Neuronal stem cell (in vitro differentiated cells): ENCODE results near the gene RAP1GAP2.

Experiments
- DNase-seq: peaks from one replicate; pipeline ENCODE4 v3.0.0-alpha.2; 2013; ENCODE audit warnings: low spot score
- H2AFZ ChIP-seq: one replicate; pipeline ENCODE4 v1.6.1; 2013; ENCODE audit warnings: mild to moderate bottlenecking, low read length, inconsistent platforms
- H2AK5ac ChIP-seq: 2 replicates; pipeline ENCODE4 v1.6.1; 2013; ENCODE audit warnings: low read depth, mild to moderate bottlenecking, inconsistent platforms, low read length, moderate library complexity, mixed read lengths
- H2BK120ac ChIP-seq: 2 replicates; pipeline ENCODE4 v1.6.1; 2013; ENCODE audit warnings: low read depth, mild to moderate bottlenecking, inconsistent platforms, low read length, moderate library complexity, mixed read lengths
- H2BK12ac ChIP-seq: one replicate; pipeline ENCODE4 v1.6.1; 2013; ENCODE audit warnings: low read length, inconsistent platforms
- H2BK15ac ChIP-seq: 2 replicates; pipeline ENCODE4 v1.6.1; 2013; ENCODE audit warnings: mild to moderate bottlenecking, low read length, inconsistent platforms, mixed read lengths
- H2BK5ac ChIP-seq: one replicate; pipeline ENCODE4 v1.6.1; 2013; ENCODE audit warnings: inconsistent platforms, mild to moderate bottlenecking, low read length, moderate library complexity
- H3K14ac ChIP-seq: one replicate; pipeline ENCODE4 v1.6.1; 2013; ENCODE audit warnings: low read length, inconsistent platforms
- H3K18ac ChIP-seq: 2 replicates; pipeline ENCODE4 v1.6.1; 2013; ENCODE audit warnings: low read length, inconsistent platforms
- H3K23ac ChIP-seq: 2 replicates; pipeline ENCODE4 v1.6.1; 2013; ENCODE audit warnings: low read depth, mild to moderate bottlenecking, mixed read lengths, low read length, inconsistent platforms; ENCODE audit not compliant: poor library complexity
- H3K27ac ChIP-seq: replicated peaks from 3 replicates; pipeline ENCODE4 v1.5.1; 2013; ENCODE audit warnings: low read length, inconsistent platforms
- H3K27me3 ChIP-seq, 3 experiments: 2 replicates each; pipeline ENCODE4 v1.6.1; 2013; ENCODE audit warnings: low read length in 3 of 3, mild to moderate bottlenecking in 2 of 3, inconsistent platforms in 1 of 3, low read depth in 1 of 3, mixed read lengths in 1 of 3, moderate library complexity in 1 of 3; ENCODE audit not compliant: control insufficient read depth in 3 of 3, insufficient read depth in 3 of 3
- H3K36me3 ChIP-seq, 2 donors: replicated peaks in 1 of 2; 2 replicates each; pipeline ENCODE4 v1.6.1; 2013; ENCODE audit warnings: low read length in 2 of 2; ENCODE audit not compliant: control insufficient read depth in 2 of 2, insufficient read depth in 2 of 2
- H3K4ac ChIP-seq: 2 replicates; pipeline ENCODE4 v1.6.1; 2013; ENCODE audit warnings: inconsistent platforms, mild to moderate bottlenecking, low read length, moderate library complexity
- H3K4me1 ChIP-seq, 2 donors: 1 replicate in 1 of 2; 2 replicates in 1 of 2; pipeline ENCODE4 v1.6.1; 2013; ENCODE audit warnings: low read length in 2 of 2, low read depth in 1 of 2; ENCODE audit not compliant: control insufficient read depth in 2 of 2, insufficient read depth in 1 of 2
- H3K4me2 ChIP-seq: one replicate; pipeline ENCODE4 v1.6.1; 2013; ENCODE audit warnings: mild to moderate bottlenecking, low read length, inconsistent platforms; ENCODE audit not compliant: insufficient read depth, poor library complexity, severe bottlenecking
- H3K4me3 ChIP-seq, 2 donors: 2 replicates each; pipeline ENCODE4 v1.5.1; 2013; ENCODE audit warnings: low read length in 2 of 2, mild to moderate bottlenecking in 2 of 2, inconsistent platforms in 1 of 2, moderate library complexity in 1 of 2
- H3K79me1 ChIP-seq: one replicate; pipeline ENCODE4 v1.6.1; 2013; ENCODE audit warnings: low read depth, mild to moderate bottlenecking, inconsistent platforms, low read length, moderate library complexity
- H3K9ac ChIP-seq: one replicate; pipeline ENCODE4 v1.6.1; 2013; ENCODE audit warnings: mild to moderate bottlenecking, low read depth, low read length, inconsistent platforms; ENCODE audit not compliant: poor library complexity
- H3K9me3 ChIP-seq, 2 donors: replicated peaks in 1 of 2; 2 replicates each; pipeline versions ENCODE3 to v1.6.1; 2013; ENCODE audit warnings: low read length in 2 of 2, mild to moderate bottlenecking in 2 of 2, inconsistent platforms in 1 of 2, low read depth in 1 of 2, mixed read lengths in 1 of 2, moderate library complexity in 1 of 2; ENCODE audit not compliant: control insufficient read depth in 2 of 2, insufficient read depth in 1 of 2
- H4K8ac ChIP-seq: one replicate; pipeline ENCODE4 v1.6.1; 2013; ENCODE audit warnings: low read depth, mild to moderate bottlenecking, inconsistent platforms, low read length, moderate library complexity
- H4K91ac ChIP-seq: one replicate; pipeline ENCODE4 v1.6.1; 2013; ENCODE audit warnings: low read length, low read depth, mild to moderate bottlenecking, inconsistent platforms; ENCODE audit not compliant: poor library complexity
- WGBS, 2 donors: extraction: QIAGEN DNeasy Blood & Tissue Kit; methylation state at CpG; one replicate each; pipeline ENCODE4 v1.1.7; 2013; ENCODE audit warnings: missing lambda C conversion rate in 2 of 2, mixed read lengths in 1 of 2; ENCODE audit not compliant: insufficient read length in 2 of 2, insufficient replicate concordance in 1 of 2; ENCODE audit errors: extremely low coverage in 2 of 2; 5-methylcytosine and 5-hydroxymethylcytosine counted together

The RAP1GAP2 gene

DNA sequence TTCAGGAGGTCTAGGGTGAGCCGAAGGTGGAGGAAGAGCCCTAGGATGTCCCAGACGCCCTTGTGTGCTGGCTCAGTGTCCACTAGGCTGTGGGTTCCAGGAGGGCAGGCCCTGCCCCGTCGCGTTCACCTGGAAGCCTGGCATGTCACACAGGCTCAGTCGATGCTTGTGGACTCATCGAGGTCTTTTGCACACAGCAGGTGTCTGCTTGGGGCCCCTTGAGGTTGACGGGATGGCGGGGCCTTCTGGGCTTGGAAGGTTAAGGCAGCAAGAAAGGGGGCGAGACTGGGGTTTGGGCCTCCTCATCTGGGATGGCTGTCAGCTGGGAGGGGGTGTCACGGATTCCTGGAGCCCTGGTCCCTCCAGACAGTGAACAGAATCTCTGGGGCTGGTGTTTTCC, 1.9 kb downstream of the RAP1GAP2 start:
- H3K27ac ChIP-seq: no peak overlapping the region
- peaks cover 0 to 28% (median 3%) of the 10 kb centered on the region in 3 experiments for H3K27me3 ChIP-seq

DNA sequence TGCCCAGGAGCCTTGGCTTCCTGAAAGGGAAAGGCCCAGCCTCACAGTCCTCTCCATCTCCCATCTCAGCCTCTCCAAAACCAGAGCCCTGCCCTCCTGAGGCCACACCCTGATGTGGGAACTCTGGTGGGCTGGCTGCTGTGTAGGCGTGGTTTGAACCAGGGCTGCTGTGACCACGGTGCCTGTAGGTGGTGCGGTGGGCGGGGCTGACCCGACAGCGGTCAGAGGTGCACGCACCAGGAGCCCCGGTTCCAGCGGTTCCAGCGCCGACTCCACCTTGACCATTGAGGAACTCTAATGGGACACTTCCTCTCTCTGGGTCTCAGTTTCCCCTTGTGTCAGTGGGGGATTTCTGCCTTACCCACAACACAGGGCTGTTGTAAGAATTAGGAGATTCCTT, 2.4 kb downstream of the RAP1GAP2 start:
- Histone ChIP-seq H2BK120ac (no peak overlapping the region), H3K27ac (no peak overlapping the region), H3K27me3 (peaks cover 0 to 28% (median 3%) of the 10 kb centered on the region in 3 experiments), H3K4me1 (peaks cover 0 to 12% of the 10 kb centered on the region in 2 donors), H2AK5ac (no peak overlapping the region), H2AFZ (no peak overlapping the region), H3K4me3 (peak overlapping the region in 1 of 2 donors; percentile 28), H3K9ac (no peak overlapping the region), H2BK12ac (no peak overlapping the region), H2BK15ac (no peak overlapping the region), H3K23ac (no peak overlapping the region), H3K9me3 (peaks cover 0 to 1% of the 10 kb centered on the region in 2 donors), H2BK5ac (no peak overlapping the region), H3K36me3 (no peaks in the 10 kb centered on the region), H4K91ac (no peak overlapping the region), H3K79me1 (peaks cover 6% of the 10 kb centered on the region), H3K4ac (no peak overlapping the region), H3K14ac (no peak overlapping the region), H3K4me2 (no peak overlapping the region), H4K8ac (no peak overlapping the region), H3K18ac (no peak overlapping the region)
- WGBS, 2 donors: no CpG with 5 or more reads among the region's 11 CpGs
- no peak for DNase-seq

More for the DNA sequence above, 1.9 kb downstream of the RAP1GAP2 start:
- Histone ChIP-seq H4K91ac (no peak overlapping the region), H2BK5ac (peak overlapping the region; percentile 48), H2BK15ac (peak overlapping the region; percentile 91), H2AK5ac (peak overlapping the region; percentile 99), H3K36me3 (no peaks in the 10 kb centered on the region), H3K9me3 (peaks cover 0 to 1% of the 10 kb centered on the region in 2 donors), H3K14ac (peak overlapping the region; percentile 6), H3K4me2 (no peak overlapping the region), H3K4me3 (no peak overlapping the region), H3K4me1 (peaks cover 0 to 12% of the 10 kb centered on the region in 2 donors), H3K4ac (no peak overlapping the region), H3K23ac (no peak overlapping the region), H2BK120ac (no peak overlapping the region), H3K79me1 (peaks cover 6% of the 10 kb centered on the region), H2AFZ (no peak overlapping the region), H3K18ac (peak overlapping the region; percentile 74), H2BK12ac (peak overlapping the region; percentile 58), H3K9ac (no peak overlapping the region), H4K8ac (no peak overlapping the region)
- no CpG with 5 or more reads among the region's 11 CpGs for WGBS, 2 donors
- no peak for DNase-seq

DNA sequence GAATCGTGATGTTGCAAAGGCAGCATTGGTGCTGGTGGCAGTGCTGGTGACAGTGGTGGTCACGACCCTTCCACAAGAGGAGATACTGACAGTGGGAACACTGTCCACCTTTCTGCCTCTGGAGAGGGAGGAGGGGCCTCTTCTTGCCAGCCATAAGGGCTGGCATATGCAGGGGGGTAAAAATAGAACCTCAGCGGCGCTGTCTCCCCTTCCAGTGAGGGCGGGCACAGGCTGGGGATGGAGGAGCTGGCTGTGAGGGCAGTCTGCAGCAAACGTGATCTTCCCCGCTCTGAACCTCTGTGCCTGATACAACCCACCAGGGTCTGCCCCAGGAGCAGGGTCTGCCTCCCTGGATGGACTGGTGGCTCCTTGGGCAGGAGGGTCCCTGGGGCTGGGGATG, 3.4 kb downstream of the RAP1GAP2 start:
- Histone ChIP-seq H3K27me3 (peaks cover 0 to 34% (median 3%) of the 10 kb centered on the region in 3 experiments), H3K4me2 (no peak overlapping the region), H2AK5ac (peak overlapping the region; percentile 30)

DNA sequence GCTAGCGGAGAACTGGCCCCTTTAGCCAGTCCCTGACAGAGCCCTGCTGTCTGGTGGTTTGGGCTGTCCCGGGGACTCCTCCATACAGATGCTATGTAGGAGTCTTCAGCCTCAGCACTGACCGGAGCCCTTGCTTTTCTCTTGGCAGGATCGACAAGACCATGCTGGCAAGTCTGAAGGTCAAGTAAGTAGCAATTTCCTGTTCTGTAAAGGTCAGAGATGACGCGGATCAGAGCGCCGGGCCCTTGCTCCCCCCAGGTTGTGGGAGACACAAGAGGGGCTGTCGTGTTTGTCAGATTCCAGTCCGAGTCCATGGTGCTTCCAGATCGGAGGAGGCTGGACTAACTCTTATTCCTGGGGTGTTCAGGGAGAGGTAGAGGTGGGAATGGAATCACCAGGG, 4.1 kb downstream of the RAP1GAP2 start:
- WGBS, 2 donors: no CpG with 5 or more reads among the region's 11 CpGs
- H3K9ac ChIP-seq: no peak overlapping the region
- H3K9me3 ChIP-seq: peaks cover 0 to 1% of the 10 kb centered on the region in 2 donors
- no peak overlapping the region for H2AFZ ChIP-seq
- H3K4me1 ChIP-seq: peaks cover 0 to 12% of the 10 kb centered on the region in 2 donors
- H3K18ac ChIP-seq: no peak overlapping the region
- no peak overlapping the region for H3K23ac ChIP-seq
- H3K27ac ChIP-seq: no peak overlapping the region
- no peak overlapping the region for H2BK120ac ChIP-seq
- H3K14ac ChIP-seq: no peak overlapping the region
- peak overlapping the region; percentile 30 for H2AK5ac ChIP-seq
- H2BK12ac ChIP-seq: no peak overlapping the region
- no peak overlapping the region for H4K8ac ChIP-seq
- H3K27me3 ChIP-seq: peaks cover 0 to 34% (median 3%) of the 10 kb centered on the region in 3 experiments
- no peak overlapping the region for H3K4ac ChIP-seq
- H2BK5ac ChIP-seq: no peak overlapping the region
- H3K36me3 ChIP-seq: no peaks in the 10 kb centered on the region
- H2BK15ac ChIP-seq: no peak overlapping the region
- H3K4me2 ChIP-seq: no peak overlapping the region
- H3K4me3 ChIP-seq: no peak overlapping the region
- H3K79me1 ChIP-seq: peaks cover 4% of the 10 kb centered on the region
- H4K91ac ChIP-seq: no peak overlapping the region
- DNase-seq: no peak

More for the DNA sequence above, 3.4 kb downstream of the RAP1GAP2 start:
- Histone ChIP-seq H3K14ac (no peak overlapping the region), H2BK120ac (no peak overlapping the region), H3K4me3 (no peak overlapping the region), H2AFZ (no peak overlapping the region), H3K36me3 (no peaks in the 10 kb centered on the region), H3K23ac (no peak overlapping the region), H3K9me3 (peaks cover 0 to 1% of the 10 kb centered on the region in 2 donors), H4K91ac (no peak overlapping the region), H2BK12ac (no peak overlapping the region), H3K27ac (no peak overlapping the region), H3K9ac (no peak overlapping the region), H4K8ac (peak overlapping the region; percentile 72), H2BK15ac (peak overlapping the region; percentile 91), H3K4me1 (peaks cover 0 to 12% of the 10 kb centered on the region in 2 donors), H3K4ac (peak overlapping the region; percentile 3), H2BK5ac (peak overlapping the region; percentile 20), H3K79me1 (peaks cover 6% of the 10 kb centered on the region), H3K18ac (peak overlapping the region; percentile 77)
- no CpG with 5 or more reads among the region's 7 CpGs for WGBS, 2 donors
- DNase-seq: no peak
